ENCODE measurements around the gene RPTOR. TPM values are rescaled to one million over a fixed set of nuclear protein-coding genes. Genes with fewer than 3 reads are reported as not detected.
"Not testable (repeated sequence)": the region's sequence is repeated elsewhere in the genome, so short reads cannot be mapped to it uniquely, and the experiment has no call there.

Gene RPTOR
- total RNA-seq, 1 donor from 2014 or later, result 11.7 TPM

DNA sequence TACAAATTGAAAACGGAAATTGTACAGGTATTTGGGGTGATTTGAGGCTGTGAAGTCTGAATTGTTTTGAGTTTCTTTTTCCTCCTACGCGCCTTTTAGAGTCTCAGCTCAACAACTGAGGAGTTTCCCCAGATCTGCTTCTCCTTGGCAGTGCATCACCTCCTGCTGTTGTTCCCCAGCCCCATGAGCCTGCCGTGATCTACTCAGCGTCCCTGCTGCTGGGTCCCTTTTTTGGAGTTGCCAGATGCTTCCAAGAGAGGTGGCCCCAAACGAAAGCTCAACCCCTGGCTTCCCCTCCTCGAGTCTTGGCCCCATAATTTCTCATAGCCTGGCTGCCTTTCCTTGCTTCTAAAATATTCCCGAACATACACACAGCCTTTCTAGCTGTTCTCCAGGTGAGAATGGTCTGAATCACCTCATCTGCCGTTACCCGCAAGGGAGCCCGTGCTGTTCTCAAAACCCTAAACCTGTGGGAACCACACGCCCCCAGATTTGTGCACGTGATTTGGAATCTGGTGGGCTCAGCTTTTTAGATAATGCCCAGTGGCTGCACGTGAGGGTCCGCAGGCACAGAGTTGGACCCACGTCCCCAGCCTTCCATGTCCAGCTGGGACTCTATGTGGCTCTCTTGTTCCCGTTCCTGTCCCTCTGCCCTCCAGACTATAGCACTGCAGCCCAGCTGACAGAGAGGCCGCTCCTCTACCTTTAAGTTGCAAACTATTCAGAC lies 267.9 kb downstream of the RPTOR start:
- no peak for DNase-seq (ENCODE audit: low read depth in 2 of 2)

DNA sequence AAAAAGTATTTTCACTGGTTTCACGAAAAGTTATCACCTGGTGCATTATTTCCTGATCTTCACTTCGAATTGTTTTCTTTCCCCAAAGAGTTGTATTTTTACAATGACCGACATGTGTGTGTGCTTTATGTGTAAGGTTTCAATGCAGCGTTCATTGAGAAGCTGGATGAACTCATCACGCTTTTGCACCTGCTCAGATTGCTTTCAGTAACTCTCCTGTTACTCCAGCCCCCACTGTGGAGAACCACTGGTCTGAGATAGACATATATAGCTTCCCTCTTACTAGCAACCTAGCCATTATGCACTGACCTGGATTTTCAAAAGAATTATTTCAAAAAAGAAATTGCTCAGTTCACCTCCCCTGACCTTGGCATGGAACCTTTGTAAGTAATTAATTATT lies 268.7 kb downstream of the RPTOR start:
- DNase-seq (ENCODE audit: low read depth in 2 of 2), result no peak

GRCh38 chr17:80814491-80814890 lies 269.9 kb downstream of the RPTOR start:
- no peak for DNase-seq (ENCODE audit: low read depth in 2 of 2)

- no peak for DNase-seq (ENCODE audit: low read depth in 2 of 2)
Measured at GRCh38 chr17:80815151-80815681, 270.6 kb downstream of the RPTOR start.

DNA sequence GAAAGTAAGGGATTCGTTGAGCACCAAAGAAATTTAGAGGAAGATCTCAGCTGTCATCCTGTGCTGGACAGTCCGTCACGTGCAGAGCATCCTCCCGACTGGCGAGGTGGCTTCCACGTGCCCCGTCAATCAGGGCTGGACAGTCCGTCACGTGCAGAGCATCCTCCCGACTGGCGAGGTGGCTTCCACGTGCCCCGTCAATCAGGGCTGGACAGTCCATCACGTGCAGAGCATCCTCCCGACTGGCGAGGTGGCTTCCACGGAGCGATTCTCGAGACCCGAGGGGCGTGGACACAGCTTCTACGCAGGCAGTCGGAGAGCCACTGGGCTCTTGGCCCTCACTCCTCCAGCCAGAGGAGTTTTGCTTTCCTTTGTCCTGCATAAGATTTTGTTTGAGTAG lies 271.1 kb downstream of the RPTOR start:
- not testable (repeated sequence) for DNase-seq (ENCODE audit: low read depth in 2 of 2)

DNA sequence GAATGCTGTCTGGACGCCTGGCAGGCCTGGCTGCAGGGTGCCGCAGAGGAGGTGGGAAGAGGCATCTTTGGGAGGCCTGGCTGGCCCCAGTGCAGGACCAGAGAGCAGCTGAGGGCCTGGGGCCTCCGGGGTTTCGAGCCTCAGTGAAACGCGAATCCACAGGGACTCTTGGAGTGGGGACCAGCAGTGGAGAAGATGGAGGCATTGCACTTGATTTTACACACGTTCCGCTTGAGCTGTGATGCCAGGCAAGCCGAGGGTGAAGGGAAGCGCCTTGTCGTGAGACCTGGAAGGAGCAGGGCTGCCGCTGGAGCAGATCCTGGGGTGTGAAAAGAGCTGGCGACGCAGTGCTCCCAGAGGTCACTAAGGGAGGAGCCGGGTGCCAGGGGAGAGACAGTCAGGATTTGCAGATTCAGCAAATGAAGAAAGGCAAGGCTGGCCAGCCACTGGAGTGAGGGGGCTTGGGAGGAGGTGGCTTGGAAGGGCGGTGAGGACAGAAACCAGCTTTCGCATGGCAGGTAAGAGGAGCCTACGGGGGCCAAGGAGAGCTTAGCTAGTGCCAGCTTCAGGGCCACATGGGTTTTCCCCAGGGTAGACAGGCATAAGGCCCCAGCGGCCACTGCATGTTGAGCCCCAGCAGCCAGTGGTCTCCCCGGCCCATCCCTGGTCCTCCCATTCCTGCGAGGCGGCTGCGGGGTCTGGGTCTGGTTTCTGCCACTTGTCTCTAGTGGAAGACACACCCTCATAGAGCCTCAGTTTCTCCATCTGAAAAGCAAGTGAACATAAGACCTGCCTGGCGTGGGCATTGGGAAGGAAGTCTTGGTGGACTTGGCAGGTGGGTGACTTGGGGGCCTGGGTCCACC lies 271.8 kb downstream of the RPTOR start:
- no peak for DNase-seq (ENCODE audit: low read depth in 2 of 2)

GRCh38 chr17:80817321-80817845 lies 272.7 kb downstream of the RPTOR start:
- DNase-seq (ENCODE audit: low read depth in 2 of 2), result no peak

GRCh38 chr17:80817861-80818260 lies 273.2 kb downstream of the RPTOR start:
- no peak for DNase-seq (ENCODE audit: low read depth in 2 of 2)

- DNase-seq (ENCODE audit: low read depth in 2 of 2), result no peak
Measured at GRCh38 chr17:80818871-80819270, 274.2 kb downstream of the RPTOR start.

DNA sequence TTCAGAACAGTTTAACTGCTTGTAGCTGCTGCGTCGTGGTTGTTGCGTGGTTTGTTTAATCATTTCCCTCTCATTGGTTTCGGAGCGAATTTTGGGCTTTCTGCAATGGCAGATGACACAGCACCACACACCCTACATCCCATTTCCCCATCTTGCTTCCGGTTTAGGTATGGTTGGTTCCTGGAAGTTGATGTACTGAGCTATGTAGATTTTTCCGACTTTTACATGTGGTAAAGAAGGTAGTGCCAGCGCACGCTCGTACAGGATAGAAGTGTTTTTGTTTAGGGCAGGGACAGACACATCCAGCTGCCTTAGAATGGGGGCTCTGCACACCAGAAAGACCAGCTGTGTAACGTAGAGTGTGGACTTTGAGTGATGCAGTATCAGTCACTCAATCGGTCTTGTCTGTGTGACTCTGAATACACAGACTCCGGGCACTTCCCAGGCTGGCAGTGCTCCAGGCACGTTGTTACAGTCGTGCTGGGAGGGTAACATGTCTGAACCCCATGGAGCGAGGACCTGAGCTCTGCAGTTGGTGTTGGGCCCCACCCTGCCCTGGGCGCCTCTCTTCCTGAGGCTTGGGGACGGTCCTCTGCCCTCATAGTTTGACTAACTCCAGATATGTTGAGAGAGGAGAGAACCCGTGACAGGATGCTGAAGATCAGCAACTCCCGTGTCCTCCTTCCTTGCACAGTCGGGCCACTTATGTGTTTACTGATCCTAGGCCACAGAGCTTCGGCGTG lies 275.0 kb downstream of the RPTOR start:
- peak; percentile 36 to 45 for DNase-seq (ENCODE audit: low read depth in 2 of 2)

DNA sequence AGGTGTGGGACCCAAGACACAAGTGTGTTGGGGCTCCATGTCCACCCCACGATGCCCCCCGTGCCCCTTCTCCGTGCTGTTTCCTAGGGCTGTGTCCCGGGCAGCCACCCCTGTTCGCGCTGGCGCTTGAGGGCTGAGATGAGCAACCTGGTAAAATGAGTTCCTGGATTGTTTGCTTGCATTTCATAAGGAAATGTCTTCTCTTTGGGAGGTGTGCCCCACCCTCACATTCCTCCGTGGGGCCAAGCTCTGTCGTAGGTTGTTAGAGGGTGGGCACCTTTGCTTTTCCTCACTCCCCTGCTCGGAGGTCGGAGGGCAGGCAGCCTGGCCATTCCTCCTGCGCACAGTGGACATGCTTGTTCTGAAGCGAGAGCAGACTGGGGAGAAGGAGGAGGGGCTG lies 275.7 kb downstream of the RPTOR start:
- no peak for DNase-seq (ENCODE audit: low read depth in 2 of 2)

- no peak for DNase-seq (ENCODE audit: low read depth in 2 of 2)
Measured at GRCh38 chr17:80821546-80821945, 276.9 kb downstream of the RPTOR start.

GRCh38 chr17:80822021-80822699 lies 277.5 kb downstream of the RPTOR start:
- no peak for DNase-seq (ENCODE audit: low read depth in 2 of 2)

- no peak for DNase-seq (ENCODE audit: low read depth in 2 of 2)
Measured at GRCh38 chr17:80822700-80823410, 278.2 kb downstream of the RPTOR start.

GRCh38 chr17:80824549-80825470 lies 280.2 kb downstream of the RPTOR start:
- peak in 1 of 2 donors; percentile 48 for DNase-seq (ENCODE audit: low read depth in 2 of 2)

DNA sequence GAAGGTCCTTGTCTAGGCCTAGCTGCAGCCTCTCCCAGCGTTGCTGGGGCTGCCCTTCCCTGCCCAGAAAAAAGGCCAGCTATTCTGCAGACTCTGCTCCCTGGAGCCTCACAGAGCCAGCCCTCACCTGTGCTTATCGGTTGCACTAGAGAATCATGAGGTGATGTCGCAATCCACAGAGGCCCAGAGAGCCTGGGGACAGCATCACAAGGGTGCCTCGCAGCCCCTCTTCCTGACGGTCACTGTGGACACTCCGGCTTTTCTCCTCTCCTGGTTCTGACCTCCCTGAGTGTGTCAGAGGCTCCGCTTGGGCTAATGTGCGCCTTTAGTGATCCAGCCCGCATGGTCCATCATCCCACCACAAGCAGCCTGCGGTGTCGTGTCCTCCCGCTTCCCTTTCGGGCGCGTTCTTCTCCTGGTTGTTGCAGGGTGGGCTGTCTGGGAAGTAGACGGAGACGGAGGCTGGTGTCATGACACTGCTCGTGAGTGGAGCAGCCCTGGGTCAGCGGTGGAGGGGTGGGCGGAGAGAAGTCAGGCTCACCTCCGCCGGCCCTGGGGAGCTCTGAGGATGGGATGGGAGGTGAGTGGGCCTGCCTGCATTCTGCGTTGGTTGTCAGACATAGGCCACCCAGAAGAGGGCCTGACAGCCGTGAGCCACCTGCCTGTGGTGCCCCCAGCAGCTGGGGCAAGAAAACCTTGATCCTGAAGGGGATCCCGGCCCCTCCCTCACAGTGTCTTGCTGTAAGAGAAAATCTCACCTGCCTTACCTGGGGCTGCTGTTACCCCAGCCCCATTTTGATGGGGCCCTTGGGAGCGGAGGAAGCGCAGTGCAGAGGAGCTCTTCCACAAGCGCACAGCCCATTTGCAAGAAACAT lies 281.1 kb downstream of the RPTOR start:
- no peak for DNase-seq (ENCODE audit: low read depth in 2 of 2)

- peak in 1 of 2 donors; percentile 11 for DNase-seq (ENCODE audit: low read depth in 2 of 2)
Measured at GRCh38 chr17:80826346-80826954, 281.8 kb downstream of the RPTOR start.
